ENCODE measurements around the gene SCIMP.

DNA sequence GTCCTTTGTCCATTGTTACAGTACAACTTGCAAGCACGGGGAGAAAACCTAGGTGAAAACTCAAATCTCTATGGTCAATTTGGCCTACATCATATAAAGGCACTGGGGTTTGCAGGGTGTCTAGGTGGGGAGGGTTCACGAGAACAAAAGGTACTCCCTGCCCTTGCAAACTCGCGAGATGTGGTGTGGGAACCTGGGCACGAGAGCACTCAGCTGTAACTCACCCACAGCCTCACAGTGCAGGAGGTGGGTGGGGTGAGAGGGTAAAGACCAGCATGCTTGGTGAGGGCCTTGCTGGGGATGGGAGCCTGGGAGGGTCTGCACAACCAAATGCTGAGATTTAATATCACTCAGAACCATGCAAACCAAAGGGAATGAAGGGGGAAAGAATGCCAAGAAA, 24.6 kb downstream of the SCIMP start:
- TF ChIP-seq CTCF (IDR thresholded peaks at IDR 0.05) (no peak), EZH2 (IDR thresholded peaks at IDR 0.05; ENCODE audit: borderline replicate concordance, insufficient read depth, low read depth, low read length, poor library complexity, severe bottlenecking) (no peak)
